GM18526 (cell line): ENCODE data around the gene ACE.

Source experiments
- POLR2A ChIP-seq: IDR thresholded peaks from 3 replicates; pipeline ENCODE4 v1.6.1; 2011; ENCODE audit not compliant: insufficient read length; ENCODE audit errors: extremely low read depth

ACE gene

GRCh38 chr17:63476854-63477479 is at the start of gene ACE:
ACE (plus strand) TSS chr17:63477061; CDS start chr17:63477095, 34 bp downstream.
- no peak for TF ChIP-seq POLR2A

DNA sequence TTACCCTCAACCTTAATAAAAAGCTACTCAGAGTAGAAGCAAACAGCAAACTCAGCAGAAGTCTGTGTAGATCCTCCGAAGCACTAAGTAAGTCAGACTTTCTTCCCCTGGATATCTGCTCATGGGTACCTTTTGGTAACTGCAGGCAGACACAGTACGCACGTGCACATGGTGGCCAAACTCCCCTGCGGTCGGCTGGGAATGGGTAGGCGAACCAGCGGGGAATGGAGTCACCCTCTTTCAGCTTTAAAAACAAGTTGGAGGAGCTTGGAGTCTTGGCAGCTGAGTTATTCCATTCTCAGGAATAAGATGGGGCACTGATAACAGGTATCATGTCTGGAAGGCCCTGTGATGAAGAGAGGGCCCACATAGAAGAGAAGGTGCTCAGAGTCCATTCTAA is 47.1 kb upstream of the ACE start:
- no peak for TF ChIP-seq POLR2A

DNA sequence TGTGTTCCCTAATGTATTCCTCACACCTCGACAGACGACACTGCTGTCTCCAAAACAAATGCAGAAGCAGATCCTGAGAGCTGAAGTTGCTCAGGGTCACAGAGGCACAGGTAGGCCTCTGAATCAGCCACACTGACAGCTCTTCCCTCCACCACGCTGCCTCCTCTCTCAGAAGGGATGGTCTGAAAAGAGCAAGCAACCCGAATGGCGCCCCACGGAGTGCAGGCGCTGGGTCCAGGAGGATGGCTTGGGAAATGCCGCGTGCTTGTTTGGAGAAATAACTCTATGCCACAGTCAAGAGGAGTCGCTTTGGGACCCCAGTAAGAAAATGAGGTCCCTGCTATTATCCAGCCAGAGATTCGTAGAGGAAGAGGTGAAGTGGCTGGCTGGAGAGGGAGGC is 46.6 kb upstream of the ACE start:
- TF ChIP-seq POLR2A: no peak

- no peak for TF ChIP-seq POLR2A
These were observed 45.3 kb upstream of the ACE start for GRCh38 chr17:63431618-63431938.

DNA sequence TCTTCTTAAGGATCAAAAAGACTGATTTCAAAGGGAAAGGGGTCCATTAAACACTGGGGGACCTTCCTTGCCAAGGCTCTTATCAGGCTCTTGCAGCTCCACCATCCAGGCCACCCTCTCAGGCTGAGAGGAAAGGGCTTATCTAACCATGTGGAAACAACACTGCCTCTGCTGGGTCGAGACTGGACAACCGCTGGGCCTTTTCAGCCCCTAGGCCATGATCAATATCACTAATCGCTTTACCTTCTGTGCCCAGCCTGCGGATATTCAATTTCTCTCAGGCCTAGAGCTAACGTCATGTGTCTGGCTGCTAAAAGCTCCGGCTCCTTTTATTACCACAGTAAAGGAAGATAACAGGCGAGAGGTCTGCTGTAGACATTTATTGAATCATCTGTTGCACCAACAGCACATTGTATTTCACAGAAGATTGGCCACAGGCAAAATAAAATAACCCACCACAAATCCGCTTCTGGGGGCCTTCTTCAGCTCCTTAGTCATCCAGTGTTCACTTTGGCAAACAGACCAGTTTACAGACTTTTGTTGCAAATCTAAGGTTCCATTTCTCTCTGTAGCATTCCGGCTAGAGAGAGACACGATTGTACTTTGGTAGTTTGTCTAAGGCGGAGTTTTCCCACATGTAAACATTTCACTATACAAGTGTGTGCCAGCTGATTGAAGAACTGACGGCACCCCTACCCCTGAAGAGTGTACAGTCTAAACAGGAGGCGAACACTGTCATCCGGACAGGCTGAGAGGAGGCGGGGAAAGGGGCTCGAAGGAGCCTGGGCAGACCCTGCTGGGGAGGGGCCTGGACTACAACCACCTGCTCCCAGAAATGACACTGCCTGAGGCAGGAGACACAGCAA is 44.7 kb upstream of the ACE start:
- no peak for TF ChIP-seq POLR2A

DNA sequence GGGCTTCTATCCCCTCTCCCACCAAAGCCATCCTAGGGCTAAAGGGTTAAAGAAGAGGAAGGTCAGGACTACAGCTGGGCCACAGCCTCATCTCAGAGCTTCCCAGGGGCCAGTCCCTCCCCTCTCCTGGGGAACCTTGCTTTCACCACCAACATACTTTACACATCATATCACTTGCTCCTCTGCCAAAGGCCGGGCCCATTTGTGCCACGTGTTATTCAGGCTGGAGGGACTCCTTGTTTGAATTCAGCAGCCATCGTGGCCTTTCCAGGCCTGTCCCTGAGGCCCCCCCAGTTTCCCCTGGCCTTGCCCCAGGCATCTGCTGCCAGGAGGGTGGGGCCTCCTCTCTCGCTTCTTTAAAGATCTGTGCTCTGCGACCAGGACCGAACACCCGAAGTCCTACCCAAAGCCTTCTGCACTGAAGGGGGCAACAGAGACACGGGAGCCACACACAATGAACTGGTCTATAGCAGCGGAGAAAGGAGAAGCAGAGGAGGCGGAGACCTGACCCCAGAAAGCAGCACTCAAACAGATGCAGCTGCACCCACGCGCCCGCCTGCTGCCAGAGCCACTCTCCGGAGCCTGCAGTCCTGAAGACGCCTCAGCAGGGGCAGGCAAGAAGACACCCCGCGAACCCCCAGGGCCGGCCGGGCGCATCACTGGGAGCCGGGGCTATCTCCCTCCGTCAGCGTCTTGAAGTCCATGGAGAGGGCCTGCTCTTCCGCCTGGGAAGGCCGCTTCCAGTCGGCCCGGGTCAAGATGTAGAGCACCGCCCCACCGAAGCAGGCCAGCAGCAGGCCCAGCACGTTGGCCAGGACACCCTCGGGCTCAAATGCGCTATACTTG is 42.9 kb upstream of the ACE start:
- no peak for TF ChIP-seq POLR2A

DNA sequence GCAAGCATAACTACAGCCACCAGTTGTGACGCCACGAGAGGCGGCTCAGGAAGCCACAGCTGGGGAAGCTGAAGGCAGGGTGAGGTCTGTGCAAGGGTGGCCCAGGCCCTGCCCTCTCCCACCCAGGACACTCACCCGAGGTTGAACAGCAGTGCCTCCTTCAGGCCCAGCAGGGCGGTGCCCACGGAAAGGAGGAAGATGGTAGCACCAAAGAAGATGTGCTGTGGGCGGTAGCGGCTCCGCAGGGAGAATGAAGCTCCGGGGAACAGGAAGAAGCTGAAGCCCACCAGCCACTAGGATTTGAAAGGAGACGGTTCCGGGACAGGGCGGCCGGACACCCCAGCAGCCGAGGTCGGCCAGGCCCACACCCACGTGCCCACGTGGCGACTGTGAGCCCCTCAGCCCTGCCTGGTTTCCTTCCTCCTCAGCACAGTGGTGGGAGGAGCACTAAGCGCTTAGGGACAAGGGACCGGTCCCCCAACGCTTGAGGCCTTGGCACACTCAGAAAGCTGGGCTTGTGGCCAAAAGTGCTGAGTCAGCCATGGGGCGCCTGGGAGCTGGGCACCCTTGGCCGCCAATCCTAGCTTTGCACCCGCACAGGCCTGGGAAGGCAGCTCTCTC is 41.8 kb upstream of the ACE start:
- TF ChIP-seq POLR2A: no peak

GRCh38 chr17:63435681-63436522 is 41.0 kb upstream of the ACE start:
- TF ChIP-seq POLR2A: no peak

GRCh38 chr17:63436523-63437110 is 40.2 kb upstream of the ACE start:
- TF ChIP-seq POLR2A: no peak

DNA sequence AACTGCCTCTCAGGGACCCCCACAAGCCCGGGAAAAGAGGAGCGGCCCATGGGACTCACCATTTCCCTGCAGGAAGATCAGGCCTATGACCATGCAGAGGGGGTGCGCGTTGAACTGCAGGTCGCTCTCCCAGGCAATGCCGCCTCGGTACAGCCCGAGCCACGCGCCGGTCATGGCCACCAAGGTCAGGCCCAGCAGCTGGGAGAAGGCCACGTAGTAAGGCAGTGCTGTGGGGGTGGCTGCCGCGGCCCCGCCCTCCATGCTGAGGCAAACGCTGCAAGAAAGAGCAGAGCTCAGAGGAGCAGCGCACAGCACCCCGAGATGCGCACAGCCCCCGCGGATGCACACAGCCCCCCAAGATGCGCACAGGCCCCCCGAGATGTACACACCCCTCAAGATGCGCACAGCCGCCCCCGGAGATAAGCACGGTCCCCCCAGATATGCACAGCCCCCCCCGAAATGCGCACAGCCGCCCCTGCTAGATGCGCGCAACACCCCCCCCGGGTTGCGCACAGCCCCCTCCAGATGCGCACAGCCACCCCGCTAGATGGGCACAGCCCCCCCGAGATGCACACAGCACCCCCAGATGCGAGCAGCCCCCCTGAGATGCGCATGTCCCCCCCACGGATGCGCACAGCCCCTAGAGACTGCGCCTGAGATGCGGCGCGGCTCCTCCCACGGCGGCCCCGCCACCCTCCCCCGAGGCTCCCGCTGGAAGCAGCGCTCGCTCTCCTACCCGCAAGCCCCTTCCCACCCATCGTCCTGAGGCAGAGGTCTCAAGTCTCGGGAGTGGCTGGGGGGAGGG is 39.4 kb upstream of the ACE start:
- TF ChIP-seq POLR2A: no peak

- no peak for TF ChIP-seq POLR2A
These were observed 38.5 kb upstream of the ACE start for GRCh38 chr17:63438092-63439051.

DNA sequence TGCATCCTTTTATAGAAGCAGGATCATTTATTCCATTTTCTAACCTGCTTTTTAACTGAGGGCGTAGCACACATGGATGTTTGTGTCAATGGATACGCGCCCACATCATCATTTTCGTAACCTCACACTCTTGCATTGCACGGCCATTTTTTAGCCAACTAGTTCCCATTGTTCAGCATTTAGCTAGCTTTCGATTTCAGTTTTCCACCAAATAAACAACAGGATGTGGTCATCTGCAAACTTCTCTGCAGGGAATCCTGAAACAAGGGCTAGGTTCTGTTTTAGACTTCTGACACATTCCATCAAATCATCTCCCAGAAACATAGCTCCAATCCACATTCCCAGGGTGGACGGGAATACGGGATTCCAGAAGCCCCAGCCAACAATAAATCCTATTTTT is 37.2 kb upstream of the ACE start:
- TF ChIP-seq POLR2A: no peak
